Measurements from ENCODE around the gene CCSER1.

Gene CCSER1

GRCh38 chr4:90127223-90127705, at the start of gene CCSER1:
TSS of gene CCSER1 (plus strand) at chr4:90127394.
- no peak for TF ChIP-seq EZH2phosphoT487 (IDR thresholded peaks at IDR 0.05; ENCODE audit: borderline replicate concordance, low read length)
- Histone ChIP-seq H3K27ac (ENCODE audit: low read depth, low read length) (no peak within 1 kb of the TSS), H3K36me3 (ENCODE audit: control insufficient read depth, low read length) (no peaks in the 10 kb centered on the region), H3K4me1 (ENCODE audit: control insufficient read depth, low read length) (no peaks in the 10 kb centered on the region), H4K20me1 (ENCODE audit: control insufficient read depth, insufficient read depth, low read depth, low read length) (no peaks in the 10 kb centered on the region), H3K9me3 (ENCODE audit: control insufficient read depth, insufficient read depth, low read length) (no peaks in the 10 kb centered on the region; the same call in 1 of the 2 replicates), H3K9me2 (replicated peaks; ENCODE audit: control insufficient read depth, low read length) (no peaks in the 10 kb centered on the region), H3K27me3 (ENCODE audit: control insufficient read depth, low read length) (no peaks in the 10 kb centered on the region), H3K4me3 (ENCODE audit: low read length) (no peak within 1 kb of the TSS), H3F3A (ENCODE audit: control insufficient read depth, insufficient read depth) (no peaks in the 10 kb centered on the region), H3K4me2 (ENCODE audit: low read length) (no peak within 1 kb of the TSS), H3K79me2 (ENCODE audit: control insufficient read depth, low read length) (no peaks in the 10 kb centered on the region)

GRCh38 chr4:90078440-90078839, 48.8 kb upstream of the CCSER1 start:
- Histone ChIP-seq H3K4me1 (ENCODE audit: control insufficient read depth, low read length) (no peaks in the 10 kb centered on the region), H3K36me3 (ENCODE audit: control insufficient read depth, low read length) (no peaks in the 10 kb centered on the region), H3K4me3 (ENCODE audit: low read length) (no peak overlapping the region), H3K79me2 (ENCODE audit: control insufficient read depth, low read length) (no peaks in the 10 kb centered on the region), H3K9me3 (ENCODE audit: control insufficient read depth, insufficient read depth, low read length) (no peaks in the 10 kb centered on the region), H3F3A (ENCODE audit: control insufficient read depth, insufficient read depth) (no peaks in the 10 kb centered on the region), H3K4me2 (ENCODE audit: low read length) (no peak overlapping the region), H3K9me2 (replicated peaks; ENCODE audit: control insufficient read depth, low read length) (no peaks in the 10 kb centered on the region), H4K20me1 (ENCODE audit: control insufficient read depth, insufficient read depth, low read depth, low read length) (no peaks in the 10 kb centered on the region), H3K27me3 (ENCODE audit: control insufficient read depth, low read length) (no peaks in the 10 kb centered on the region), H3K27ac (ENCODE audit: low read depth, low read length) (no peak overlapping the region)
- TF ChIP-seq EZH2phosphoT487 (IDR thresholded peaks at IDR 0.05; ENCODE audit: borderline replicate concordance, low read length) (no peak), CTCF (IDR thresholded peaks at IDR 0.05; ENCODE audit: low read depth, low read length, poor library complexity, severe bottlenecking) (no peak)

GRCh38 chr4:90080116-90080515, 47.1 kb upstream of the CCSER1 start:
- Histone ChIP-seq H3K4me1 (ENCODE audit: control insufficient read depth, low read length) (no peaks in the 10 kb centered on the region), H3K27me3 (ENCODE audit: control insufficient read depth, low read length) (no peaks in the 10 kb centered on the region), H4K20me1 (ENCODE audit: control insufficient read depth, insufficient read depth, low read depth, low read length) (no peaks in the 10 kb centered on the region), H3K9me3 (ENCODE audit: control insufficient read depth, insufficient read depth, low read length) (no peaks in the 10 kb centered on the region), H3K4me2 (ENCODE audit: low read length) (no peak overlapping the region), H3K79me2 (ENCODE audit: control insufficient read depth, low read length) (no peaks in the 10 kb centered on the region), H3K36me3 (ENCODE audit: control insufficient read depth, low read length) (no peaks in the 10 kb centered on the region), H3K27ac (ENCODE audit: low read depth, low read length) (no peak overlapping the region), H3K9me2 (replicated peaks; ENCODE audit: control insufficient read depth, low read length) (no peaks in the 10 kb centered on the region), H3K4me3 (ENCODE audit: low read length) (no peak overlapping the region), H3F3A (ENCODE audit: control insufficient read depth, insufficient read depth) (no peaks in the 10 kb centered on the region)
- no peak for TF ChIP-seq CTCF (IDR thresholded peaks at IDR 0.05; ENCODE audit: low read depth, low read length, poor library complexity, severe bottlenecking)
- TF ChIP-seq EZH2phosphoT487 (IDR thresholded peaks at IDR 0.05; ENCODE audit: borderline replicate concordance, low read length): no peak

GRCh38 chr4:90081432-90082144, 45.6 kb upstream of the CCSER1 start:
- Histone ChIP-seq H3K36me3 (ENCODE audit: control insufficient read depth, low read length) (no peaks in the 10 kb centered on the region), H3K4me2 (ENCODE audit: low read length) (no peak overlapping the region), H3K79me2 (ENCODE audit: control insufficient read depth, low read length) (no peaks in the 10 kb centered on the region), H3K27me3 (ENCODE audit: control insufficient read depth, low read length) (no peaks in the 10 kb centered on the region), H4K20me1 (ENCODE audit: control insufficient read depth, insufficient read depth, low read depth, low read length) (no peaks in the 10 kb centered on the region), H3K4me3 (ENCODE audit: low read length) (no peak overlapping the region), H3F3A (ENCODE audit: control insufficient read depth, insufficient read depth) (no peaks in the 10 kb centered on the region), H3K27ac (ENCODE audit: low read depth, low read length) (no peak overlapping the region), H3K9me3 (ENCODE audit: control insufficient read depth, insufficient read depth, low read length) (no peaks in the 10 kb centered on the region), H3K4me1 (ENCODE audit: control insufficient read depth, low read length) (no peaks in the 10 kb centered on the region), H3K9me2 (replicated peaks; ENCODE audit: control insufficient read depth, low read length) (no peaks in the 10 kb centered on the region)
- TF ChIP-seq CTCF (IDR thresholded peaks at IDR 0.05; ENCODE audit: low read depth, low read length, poor library complexity, severe bottlenecking) (no peak), EZH2phosphoT487 (IDR thresholded peaks at IDR 0.05; ENCODE audit: borderline replicate concordance, low read length) (no peak)
